OCI-LY3 (cell line): Measurements from ENCODE around the gene ASPM.

Experiments used
- H2AFZ ChIP-seq: fragments of 200-600, 300-600 bp; shearing (Covaris generic); 2 replicates; pipeline ENCODE4 v1.6.0; 2014; ENCODE audit warnings: antibody characterized with exemption, low read depth, low read length
- H3K27ac ChIP-seq: fragments of 200-600, 300-600 bp; sonication (generic); 2 replicates; pipeline ENCODE4 v1.5.1; 2014; ENCODE audit warnings: mild to moderate bottlenecking, low read length, moderate library complexity, mixed read lengths
- H3K27me3 ChIP-seq: fragments of 200-600, 300-600 bp; sonication (generic); 2 replicates; pipeline ENCODE4 v1.6.1; 2014; ENCODE audit warnings: low read depth, low read length, mixed read lengths
- H3K36me3 ChIP-seq: fragments of 200-600, 300-600 bp; sonication (generic); replicated peaks from 2 replicates; pipeline ENCODE3; 2014; ENCODE audit warnings: low read depth, low read length, mixed read lengths
- H3K4me1 ChIP-seq: fragments of 300-600, 200-600 bp; sonication (generic); 2 replicates; pipeline ENCODE4 v1.6.1; 2014; ENCODE audit warnings: low read length, mixed read lengths
- H3K4me2 ChIP-seq: fragments of 200-600, 300-600 bp; sonication (generic); 2 replicates; pipeline ENCODE4 v1.6.1; 2014; ENCODE audit warnings: low read length, mixed read lengths
- H3K4me3 ChIP-seq: fragments of 300-600, 200-600 bp; sonication (generic); 2 replicates; pipeline ENCODE4 v1.5.1; 2014; ENCODE audit warnings: antibody characterized with exemption, mild to moderate bottlenecking, low read length, moderate library complexity
- H3K79me2 ChIP-seq: fragments of 300-600, 200-600 bp; shearing (Covaris generic); 2 replicates; pipeline ENCODE4 v1.6.1; 2014; ENCODE audit warnings: mild to moderate bottlenecking, low read length, mixed read lengths
- H3K9ac ChIP-seq: fragments of 300-600, 200-600 bp; shearing (Covaris generic); 2 replicates; pipeline ENCODE4 v1.6.0; 2014; ENCODE audit warnings: mild to moderate bottlenecking, low read length, moderate library complexity
- H3K9me3 ChIP-seq: fragments of 200-600, 300-600 bp; shearing (Covaris generic); 2 replicates; pipeline ENCODE4 v1.6.1; 2014; ENCODE audit warnings: low read length, mixed read lengths; ENCODE audit not compliant: insufficient read depth
- H4K20me1 ChIP-seq: fragments of 200-600, 300-600 bp; sonication (generic); 2 replicates; pipeline ENCODE4 v1.6.1; 2016; ENCODE audit warnings: low read length, mixed read lengths; ENCODE audit not compliant: insufficient read depth
- CTCF ChIP-seq: fragments of 200-600, 300-600 bp; sonication (generic); IDR thresholded peaks from 2 replicates; pipeline ENCODE4 v1.5.1; 2014; ENCODE audit warnings: antibody characterized with exemption, low read length, low read depth
- EZH2phosphoT487 ChIP-seq: fragments of 200-600 bp; shearing (Covaris generic); IDR thresholded peaks from 2 replicates; pipeline ENCODE4 v1.6.1; 2018; ENCODE audit warnings: antibody characterized with exemption, mixed run types, low read depth

The ASPM gene

GRCh38 chr1:197127246-197127912 lies 19.1 kb downstream of the ASPM start:
- TF ChIP-seq EZH2phosphoT487, result no peak
- TF ChIP-seq CTCF, result no peak
- Histone ChIP-seq H3K79me2 (no peaks in the 10 kb centered on the region), H2AFZ (no peak overlapping the region), H3K4me1 (no peaks in the 10 kb centered on the region), H3K9me3 (no peaks in the 10 kb centered on the region), H3K36me3 (peaks cover 50% of the 10 kb centered on the region), H4K20me1 (no peaks in the 10 kb centered on the region), H3K27me3 (no peaks in the 10 kb centered on the region), H3K4me2 (no peak overlapping the region), H3K9ac (no peak overlapping the region), H3K4me3 (no peak overlapping the region), H3K27ac (no peak overlapping the region)

- peaks cover 57% of the 10 kb centered on the region for H3K36me3 ChIP-seq
- no peak for TF ChIP-seq EZH2phosphoT487
- no peak for TF ChIP-seq CTCF
- no peaks in the 10 kb centered on the region for H3K4me1 ChIP-seq
- H3K4me3 ChIP-seq, result no peak overlapping the region
- no peak overlapping the region for H3K9ac ChIP-seq
- H3K27me3 ChIP-seq, result no peaks in the 10 kb centered on the region
- no peaks in the 10 kb centered on the region for H3K79me2 ChIP-seq
- no peak overlapping the region for H3K27ac ChIP-seq
- no peak overlapping the region for H3K4me2 ChIP-seq
- no peaks in the 10 kb centered on the region for H4K20me1 ChIP-seq
- no peaks in the 10 kb centered on the region for H3K9me3 ChIP-seq
- no peak overlapping the region for H2AFZ ChIP-seq
Observed at GRCh38 chr1:197126691-197127090, 19.8 kb downstream of the ASPM start.

GRCh38 chr1:197124376-197124775 lies 22.1 kb downstream of the ASPM start:
- no peaks in the 10 kb centered on the region for H3K27me3 ChIP-seq
- no peaks in the 10 kb centered on the region for H4K20me1 ChIP-seq
- H3K36me3 ChIP-seq, result peaks cover 51% of the 10 kb centered on the region
- H3K79me2 ChIP-seq, result no peaks in the 10 kb centered on the region
- no peak overlapping the region for H3K27ac ChIP-seq
- no peak for TF ChIP-seq CTCF
- no peak for TF ChIP-seq EZH2phosphoT487
- no peak overlapping the region for H3K9ac ChIP-seq
- H3K4me3 ChIP-seq, result no peak overlapping the region
- H3K9me3 ChIP-seq, result no peaks in the 10 kb centered on the region
- no peaks in the 10 kb centered on the region for H3K4me1 ChIP-seq
- H3K4me2 ChIP-seq, result no peak overlapping the region
- no peak overlapping the region for H2AFZ ChIP-seq

GRCh38 chr1:197116156-197116555 lies 30.3 kb downstream of the ASPM start:
- Histone ChIP-seq H3K9me3 (no peaks in the 10 kb centered on the region), H4K20me1 (no peaks in the 10 kb centered on the region), H3K9ac (no peak overlapping the region), H3K79me2 (peaks cover 8% of the 10 kb centered on the region; the same call in 1 of the 2 replicates), H3K27ac (no peak overlapping the region), H3K36me3 (peaks cover 56% of the 10 kb centered on the region), H3K4me3 (no peak overlapping the region), H2AFZ (no peak overlapping the region), H3K4me1 (no peaks in the 10 kb centered on the region), H3K27me3 (no peaks in the 10 kb centered on the region), H3K4me2 (no peak overlapping the region)
- TF ChIP-seq CTCF (no peak), EZH2phosphoT487 (no peak)
